Measurements from ENCODE around the gene QRICH2. TPM values are rescaled to one million over a fixed set of nuclear protein-coding genes. Genes with fewer than 3 reads are reported as not detected.
"Not testable (repeated sequence)": the region's sequence is repeated elsewhere in the genome, so short reads cannot be mapped to it uniquely, and the experiment has no call there.

QRICH2 gene
- total RNA-seq, 1 donor from 2014 or later, result 10.6 TPM

DNA sequence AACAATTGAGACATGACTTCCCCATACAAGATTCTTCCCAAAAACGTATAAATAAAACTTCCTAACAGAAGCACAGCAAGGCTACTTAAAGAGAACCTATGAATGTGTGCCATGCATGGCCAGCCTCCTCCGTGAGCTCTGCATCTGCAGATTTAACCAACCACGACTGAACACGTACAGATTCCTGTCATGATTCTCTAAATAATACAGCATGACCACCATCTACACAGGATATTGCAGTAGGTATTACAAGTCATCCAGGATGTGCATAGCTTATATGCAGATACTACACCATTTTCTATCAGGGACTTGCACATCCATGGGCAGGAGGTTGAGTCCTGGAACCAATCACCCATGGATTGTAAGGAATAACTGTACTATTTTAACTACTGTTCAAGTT is 1.4 kb upstream of the QRICH2 start:
- Histone ChIP-seq H3K9me3 (no peaks in the 10 kb centered on the region), H3K27me3 (no peaks in the 10 kb centered on the region), H3K4me3 (no peak overlapping the region), H3K27ac (no peak overlapping the region), H3K4me1 (no peaks in the 10 kb centered on the region), H3K36me3 (peaks cover 46 to 60% of the 10 kb centered on the region in 2 donors)
- no peak for DNase-seq (ENCODE audit: low spot score in 2 of 2)
- intact Hi-C loops (cut with DNase I), result no loop called here
- TF ChIP-seq, protein P1, sequence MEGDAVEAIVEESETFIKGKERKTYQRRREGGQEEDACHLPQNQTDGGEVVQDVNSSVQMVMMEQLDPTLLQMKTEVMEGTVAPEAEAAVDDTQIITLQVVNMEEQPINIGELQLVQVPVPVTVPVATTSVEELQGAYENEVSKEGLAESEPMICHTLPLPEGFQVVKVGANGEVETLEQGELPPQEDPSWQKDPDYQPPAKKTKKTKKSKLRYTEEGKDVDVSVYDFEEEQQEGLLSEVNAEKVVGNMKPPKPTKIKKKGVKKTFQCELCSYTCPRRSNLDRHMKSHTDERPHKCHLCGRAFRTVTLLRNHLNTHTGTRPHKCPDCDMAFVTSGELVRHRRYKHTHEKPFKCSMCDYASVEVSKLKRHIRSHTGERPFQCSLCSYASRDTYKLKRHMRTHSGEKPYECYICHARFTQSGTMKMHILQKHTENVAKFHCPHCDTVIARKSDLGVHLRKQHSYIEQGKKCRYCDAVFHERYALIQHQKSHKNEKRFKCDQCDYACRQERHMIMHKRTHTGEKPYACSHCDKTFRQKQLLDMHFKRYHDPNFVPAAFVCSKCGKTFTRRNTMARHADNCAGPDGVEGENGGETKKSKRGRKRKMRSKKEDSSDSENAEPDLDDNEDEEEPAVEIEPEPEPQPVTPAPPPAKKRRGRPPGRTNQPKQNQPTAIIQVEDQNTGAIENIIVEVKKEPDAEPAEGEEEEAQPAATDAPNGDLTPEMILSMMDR (IDR thresholded peaks at IDR 0.05), result no peak

DNA sequence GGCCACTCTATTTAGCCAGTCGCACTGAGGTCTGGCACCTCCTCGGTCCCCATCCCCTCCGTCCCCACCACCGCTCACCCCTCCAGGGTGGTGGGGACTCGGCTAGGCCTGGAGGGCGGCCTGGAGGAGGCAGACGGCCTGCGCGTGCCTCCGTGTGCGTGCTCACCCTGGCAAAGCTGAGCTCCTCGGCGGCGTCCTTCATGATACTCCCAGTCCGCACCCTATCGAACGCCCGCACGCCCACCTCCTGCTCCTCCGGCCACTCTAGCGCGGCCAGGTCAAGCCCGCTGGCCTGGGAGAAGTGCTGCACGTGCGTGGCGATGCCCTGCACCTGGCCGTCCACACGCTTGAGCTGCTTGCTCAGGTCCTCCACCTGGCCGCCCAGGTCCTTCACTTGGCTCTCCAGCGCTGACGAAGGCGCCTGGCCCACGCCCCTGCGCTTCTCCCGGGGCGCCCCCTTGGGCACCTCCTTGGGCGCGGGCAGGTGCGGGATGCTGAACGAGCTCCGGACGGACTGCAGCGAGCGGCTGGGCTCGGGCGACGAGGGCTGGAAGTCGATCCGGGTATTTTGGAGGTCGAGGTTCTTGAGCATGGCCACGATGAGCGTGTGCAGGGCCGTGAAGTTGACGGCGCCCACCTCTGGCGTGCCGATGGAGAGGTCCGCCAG is 644 bp downstream of the QRICH2 start:
- TF ChIP-seq, protein P1 (IDR thresholded peaks at IDR 0.05), result no peak
- Histone ChIP-seq H3K27ac (no peak overlapping the region), H3K4me3 (no peak overlapping the region), H3K36me3 (peaks cover 33 to 47% of the 10 kb centered on the region in 2 donors), H3K4me1 (no peaks in the 10 kb centered on the region), H3K9me3 (no peaks in the 10 kb centered on the region), H3K27me3 (no peaks in the 10 kb centered on the region)
- intact Hi-C loops (cut with DNase I), result no loop called here
- DNase-seq (ENCODE audit: low spot score in 2 of 2), result no peak

DNA sequence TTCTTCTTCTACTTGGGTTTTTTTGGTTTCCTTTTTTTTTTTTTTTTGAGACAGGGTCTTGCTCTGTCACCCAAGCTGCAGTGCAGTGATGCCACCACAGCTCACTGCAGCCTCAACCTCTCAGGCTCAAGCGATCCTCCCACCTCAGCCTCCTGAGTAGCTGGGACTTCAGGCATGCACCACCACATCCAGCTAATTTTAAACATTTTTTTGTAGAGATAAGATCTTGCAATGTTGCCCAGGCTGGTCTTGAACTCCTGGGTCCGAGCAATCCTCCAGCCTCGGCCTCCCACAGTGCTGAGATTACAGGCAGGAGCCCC is 3.0 kb downstream of the QRICH2 start:
- peaks cover 20 to 24% of the 10 kb centered on the region in 2 donors for H3K36me3 ChIP-seq
- H3K27ac ChIP-seq; DNase-seq (ENCODE audit: low spot score in 2 of 2); H3K27me3 ChIP-seq; H3K4me3 ChIP-seq; H3K9me3 ChIP-seq; H3K4me1 ChIP-seq; intact Hi-C loops (cut with DNase I): not testable (repeated sequence)

DNA sequence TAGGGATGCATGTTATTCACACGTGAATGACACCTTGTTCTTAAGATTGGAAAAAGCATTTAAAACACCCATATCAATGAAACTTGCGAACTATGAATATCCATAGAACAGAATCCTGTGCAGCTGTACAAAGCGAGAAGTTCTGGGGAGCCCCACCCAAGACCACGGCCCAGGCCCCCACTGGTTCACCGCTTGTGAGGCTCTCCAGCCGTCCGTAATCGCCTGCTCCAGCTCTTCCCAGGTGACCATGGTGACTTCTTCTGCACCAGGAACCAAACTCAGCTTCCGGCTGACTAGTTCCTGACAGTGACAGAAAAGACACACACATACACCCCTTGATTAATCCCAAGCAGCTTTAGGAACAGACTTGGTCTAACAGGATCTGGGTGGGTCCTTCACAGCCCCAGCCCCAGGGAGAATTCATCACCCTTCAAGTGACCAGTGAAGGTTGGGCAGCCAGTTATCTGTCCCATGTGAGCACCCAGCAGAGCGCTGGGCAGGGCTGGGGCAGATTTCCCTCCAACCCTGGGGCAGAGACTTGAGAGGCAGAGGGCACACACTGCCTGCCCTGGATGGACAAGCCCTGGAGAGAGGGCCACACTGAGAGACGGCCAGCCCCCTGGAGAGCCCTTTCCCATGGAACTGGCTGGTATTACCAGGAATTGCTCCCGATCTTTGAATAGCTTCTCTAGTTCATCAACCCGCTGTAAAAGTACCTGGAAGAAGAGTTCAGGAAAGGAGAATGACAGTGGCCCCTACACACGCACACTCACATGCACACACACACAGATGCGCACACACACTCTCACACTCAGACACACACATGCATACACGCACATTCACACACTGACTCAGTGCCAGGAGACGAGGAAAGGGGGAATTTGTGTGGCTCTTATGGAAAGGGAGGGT is 3.6 kb downstream of the QRICH2 start:
- H3K27ac ChIP-seq, result no peak overlapping the region
- DNase-seq (ENCODE audit: low spot score in 2 of 2), result no peak
- H3K9me3 ChIP-seq, result no peaks in the 10 kb centered on the region
- no peaks in the 10 kb centered on the region for H3K4me1 ChIP-seq
- H3K36me3 ChIP-seq, result peaks cover 18 to 22% of the 10 kb centered on the region in 2 donors
- H3K27me3 ChIP-seq, result no peaks in the 10 kb centered on the region
- intact Hi-C loops (cut with DNase I), result loop anchor here (5.0 kb wide), 1 partner anchor 48 kb away; the partner anchor contains the start of gene PRPSAP1
- H3K4me3 ChIP-seq, result no peak overlapping the region
- TF ChIP-seq, protein P1 (IDR thresholded peaks at IDR 0.05), result no peak

DNA sequence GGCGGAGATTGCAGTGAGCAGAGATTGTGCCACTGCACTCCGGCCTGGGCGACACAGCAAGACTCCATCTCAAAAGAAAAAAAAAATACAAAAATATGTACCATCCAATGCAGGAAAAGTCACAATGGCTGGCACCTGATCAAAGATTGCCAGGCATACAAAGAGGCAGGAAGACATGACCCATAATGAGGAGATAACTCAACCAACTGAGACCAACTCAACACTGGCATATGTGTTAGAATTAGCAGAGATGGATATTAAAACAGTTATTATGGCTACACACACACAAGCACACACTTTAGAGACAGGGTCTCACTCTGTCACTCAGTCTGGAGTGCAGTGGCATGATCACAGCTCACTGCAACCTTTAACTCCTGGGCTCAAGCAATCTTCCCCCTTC is 10.6 kb downstream of the QRICH2 start:
- Histone ChIP-seq H3K27me3 (no peaks in the 10 kb centered on the region), H3K4me1 (no peaks in the 10 kb centered on the region), H3K36me3 (peaks cover 4 to 10% of the 10 kb centered on the region in 2 donors), H3K9me3 (no peaks in the 10 kb centered on the region), H3K4me3 (no peak overlapping the region), H3K27ac (no peak overlapping the region)
- TF ChIP-seq, protein P1 (IDR thresholded peaks at IDR 0.05), result no peak
- intact Hi-C loops (cut with DNase I), result loop anchor here (5.0 kb wide), 1 partner anchor 175 kb away; no protein-coding TSS in a partner anchor
- DNase-seq (ENCODE audit: low spot score in 2 of 2), result no peak

DNA sequence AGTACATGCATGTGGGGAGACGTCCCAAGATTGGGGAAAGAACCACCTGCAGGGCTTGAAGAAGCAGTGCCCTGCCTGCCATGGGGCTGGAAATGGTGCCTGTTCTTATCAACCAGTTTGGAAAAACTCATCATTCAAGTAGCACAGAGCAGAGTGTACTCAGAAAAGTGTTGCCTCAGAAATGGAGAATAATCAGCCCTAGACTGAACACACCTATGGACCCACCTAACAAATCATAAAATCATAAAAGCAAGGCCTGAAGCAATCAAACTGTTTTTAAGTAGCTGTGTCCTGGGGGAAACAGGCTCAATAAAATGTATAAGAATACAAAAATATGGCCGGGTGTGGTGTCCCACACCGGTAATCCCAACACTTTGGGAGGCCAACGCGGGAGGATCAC is 11.2 kb downstream of the QRICH2 start:
- no peaks in the 10 kb centered on the region for H3K9me3 ChIP-seq
- TF ChIP-seq, protein P1 (IDR thresholded peaks at IDR 0.05), result no peak
- H3K27me3 ChIP-seq, result no peaks in the 10 kb centered on the region
- H3K4me3 ChIP-seq, result no peak overlapping the region
- peaks cover 4 to 12% of the 10 kb centered on the region in 2 donors for H3K36me3 ChIP-seq
- intact Hi-C loops (cut with DNase I), result loop anchor here (5.0 kb wide), 1 partner anchor 175 kb away; no protein-coding TSS in a partner anchor
- DNase-seq (ENCODE audit: low spot score in 2 of 2), result no peak
- H3K27ac ChIP-seq, result no peak overlapping the region
- no peaks in the 10 kb centered on the region for H3K4me1 ChIP-seq
